IMR-90 (cell line): Measurements from ENCODE around the gene OR51E1. TPM values are rescaled to one million over a fixed set of nuclear protein-coding genes. Genes with fewer than 3 reads are reported as not detected.

Experiments
- ATAC-seq: fragments of 200-7000 bp; cut with Tn5 transposase; 2 replicates; pipeline ENCODE4 v1.9.1; 2020; ENCODE audit warnings: low read depth, mild to moderate bottlenecking, moderate library complexity
- BruUV-seq: library from RNA; stranded (reverse); fragments of 400-500 nt; replicated peaks from 2 replicates; lab custom pipeline; 2021; lab: Mats Ljungman, UMichigan
- CTCF ChIA-PET: fragments of 300-600 bp; formaldehyde crosslinking; extraction: SDS; loops from one replicate; lab custom pipeline; 2021; ENCODE audit warnings: antibody characterized with exemption; lab: Yijun Ruan, JAX
- POLR2A ChIA-PET: fragments of 300-600 bp; sonication (Branson Sonifier 250); formaldehyde crosslinking; loops from one replicate; lab custom pipeline; 2022; ENCODE audit warnings: antibody characterized with exemption; ENCODE audit not compliant: unreplicated experiment; lab: Charles Lee
- DNase-seq: peaks from one replicate; pipeline ENCODE4 v3.0.0; 2013
- H2AFZ ChIP-seq: replicated peaks from 2 replicates; pipeline ENCODE3; 2013; ENCODE audit warnings: low read length, mild to moderate bottlenecking; ENCODE audit not compliant: poor library complexity
- H2AK5ac ChIP-seq: 2 replicates; pipeline ENCODE4 v1.6.1; 2013; ENCODE audit warnings: low read depth, low read length, inconsistent platforms
- H2AK9ac ChIP-seq: replicated peaks from 2 replicates; pipeline ENCODE3; 2013; ENCODE audit warnings: mild to moderate bottlenecking, low read depth, low read length, moderate library complexity; ENCODE audit not compliant: poor library complexity
- H2BK120ac ChIP-seq: 2 replicates; pipeline ENCODE4 v1.6.1; 2013; ENCODE audit warnings: low read depth, low read length, inconsistent platforms
- H2BK15ac ChIP-seq: 3 replicates; pipeline ENCODE4 v1.6.1; 2013; ENCODE audit warnings: low read depth, low read length, inconsistent platforms
- H2BK20ac ChIP-seq: 2 replicates; pipeline ENCODE4 v1.6.1; 2013; ENCODE audit warnings: low read depth, mild to moderate bottlenecking, inconsistent platforms, low read length, moderate library complexity
- H2BK5ac ChIP-seq: 2 replicates; pipeline ENCODE4 v1.6.1; 2013; ENCODE audit warnings: mild to moderate bottlenecking, low read depth, low read length, inconsistent platforms; ENCODE audit not compliant: poor library complexity, severe bottlenecking
- H3K14ac ChIP-seq: replicated peaks from 2 replicates; pipeline ENCODE4 v1.6.1; 2013; ENCODE audit warnings: low read depth, low read length, inconsistent platforms
- H3K18ac ChIP-seq: 2 replicates; pipeline ENCODE4 v1.6.1; 2013; ENCODE audit warnings: low read depth, low read length, control low read depth
- H3K23ac ChIP-seq: 2 replicates; pipeline ENCODE4 v1.6.1; 2013; ENCODE audit warnings: low read depth, low read length, inconsistent platforms
- H3K27ac ChIP-seq: 2 replicates; pipeline ENCODE4 v1.5.1; 2013; ENCODE audit warnings: mild to moderate bottlenecking, control low read depth, low read length; ENCODE audit not compliant: insufficient read depth
- H3K27me3 ChIP-seq: 2 replicates; pipeline ENCODE4 v1.6.1; 2013; ENCODE audit warnings: low read length; ENCODE audit not compliant: control insufficient read depth, insufficient read depth
- H3K36me3 ChIP-seq: 2 replicates; pipeline ENCODE4 v1.6.1; 2013; ENCODE audit warnings: low read length, mixed read lengths; ENCODE audit not compliant: control insufficient read depth, insufficient read depth
- H3K4ac ChIP-seq: 2 replicates; pipeline ENCODE4 v1.6.1; 2013; ENCODE audit warnings: low read depth, low read length, inconsistent platforms
- H3K4me1 ChIP-seq: 2 replicates; pipeline ENCODE4 v1.6.1; 2013; ENCODE audit warnings: low read length, mixed read lengths; ENCODE audit not compliant: control insufficient read depth, insufficient read depth
- H3K4me2 ChIP-seq: 2 replicates; pipeline ENCODE4 v1.6.1; 2013; ENCODE audit warnings: low read depth, mild to moderate bottlenecking, control low read depth, low read length, moderate library complexity
- H3K4me3 ChIP-seq: 2 replicates; pipeline ENCODE4 v1.5.1; 2013; ENCODE audit warnings: low read depth, mild to moderate bottlenecking, control low read depth, low read length, moderate library complexity; ENCODE audit not compliant: insufficient read depth
- H3K56ac ChIP-seq: 2 replicates; pipeline ENCODE4 v1.6.1; 2013; ENCODE audit warnings: low read length, inconsistent platforms; ENCODE audit not compliant: insufficient read depth; ENCODE audit errors: extremely low read depth
- H3K79me1 ChIP-seq, 2 experiments: 2 replicates each; pipeline ENCODE4 v1.6.1; 2013; ENCODE audit warnings: low read length in 2 of 2, inconsistent platforms in 1 of 2, low read depth in 1 of 2
- H3K9ac ChIP-seq: 2 replicates; pipeline ENCODE4 v1.6.1; 2013; ENCODE audit warnings: low read depth, low read length, control low read depth
- H3K9me1 ChIP-seq: 2 replicates; pipeline ENCODE4 v1.6.1; 2013; ENCODE audit warnings: low read length, inconsistent platforms; ENCODE audit not compliant: insufficient read depth
- H3K9me3 ChIP-seq: 2 replicates; pipeline ENCODE4 v1.6.1; 2013; ENCODE audit warnings: low read length; ENCODE audit not compliant: control insufficient read depth, insufficient read depth
- H4K20me1 ChIP-seq: 2 replicates; pipeline ENCODE4 v1.6.1; 2013; ENCODE audit warnings: low read length, inconsistent platforms; ENCODE audit not compliant: insufficient read depth
- H4K5ac ChIP-seq: 2 replicates; pipeline ENCODE4 v1.6.1; 2013; ENCODE audit warnings: mild to moderate bottlenecking, low read depth, low read length, control low read depth
- H4K8ac ChIP-seq, 2 experiments: 2 replicates each; pipeline ENCODE4 v1.6.1; 2013; ENCODE audit warnings: low read depth in 2 of 2, low read length in 2 of 2, control low read depth in 1 of 2, inconsistent platforms in 1 of 2
- H4K91ac ChIP-seq: 2 replicates; pipeline ENCODE4 v1.6.1; 2013; ENCODE audit warnings: low read depth, low read length, inconsistent platforms; ENCODE audit not compliant: insufficient read depth
- BHLHE40 ChIP-seq: fragments of 150-350 bp; IDR thresholded peaks from 2 replicates; pipeline ENCODE4 v1.6.1; 2016; ENCODE audit warnings: mild to moderate bottlenecking, low read depth, low read length
- CEBPB ChIP-seq: IDR thresholded peaks from 2 replicates; pipeline ENCODE4 v1.6.1; 2012; ENCODE audit warnings: low read depth, low read length, improper control_type of control experiment
- CHD1 ChIP-seq: IDR thresholded peaks from 2 replicates; pipeline ENCODE4 v1.6.1; 2012; ENCODE audit warnings: low read depth, low read length, improper control_type of control experiment
- ELK1 ChIP-seq: fragments of 150-350 bp; IDR thresholded peaks from 2 replicates; pipeline ENCODE4 v1.6.1; 2016; ENCODE audit warnings: low read depth, mild to moderate bottlenecking, low read length, moderate library complexity, borderline replicate concordance
- MAFK ChIP-seq: IDR thresholded peaks from 2 replicates; pipeline ENCODE4 v1.6.1; 2012; ENCODE audit warnings: low read depth, low read length, improper control_type of control experiment
- MAZ ChIP-seq: IDR thresholded peaks from 2 replicates; pipeline ENCODE4 v1.6.1; 2012; ENCODE audit warnings: low read depth, mild to moderate bottlenecking, low read length, improper control_type of control experiment, moderate library complexity, borderline replicate concordance
- NFE2L2 ChIP-seq: fragments of 150-350 bp; IDR thresholded peaks from 2 replicates; pipeline ENCODE4 v1.6.1; 2016; ENCODE audit warnings: low read depth, mild to moderate bottlenecking, low read length
- POLR2A ChIP-seq: IDR thresholded peaks from 2 replicates; pipeline ENCODE4 v1.6.1; 2012; ENCODE audit warnings: mild to moderate bottlenecking, low read depth, low read length
- RCOR1 ChIP-seq: IDR thresholded peaks from 2 replicates; pipeline ENCODE4 v1.6.1; 2012; ENCODE audit warnings: mild to moderate bottlenecking, low read length, improper control_type of control experiment; ENCODE audit not compliant: insufficient replicate concordance
- SMC3 ChIP-seq: fragments of 150-350 bp; IDR thresholded peaks from 2 replicates; pipeline ENCODE4 v1.6.1; 2016; ENCODE audit warnings: low read depth, mild to moderate bottlenecking, antibody characterized with exemption, low read length, moderate library complexity
- WGBS, 2 experiments: methylation state at CpG; one replicate each; pipeline versions ENCODE4 v1.1.5 to v1.1.7; 2013; ENCODE audit warnings: missing lambda C conversion rate in 2 of 2; ENCODE audit not compliant: insufficient read length in 1 of 2; ENCODE audit errors: extremely low coverage in 2 of 2; 5-methylcytosine and 5-hydroxymethylcytosine counted together
- dilution Hi-C: fragments of 300-500 bp; cut with HindIII; formaldehyde crosslinking; loops from one replicate; pipeline ENCODE4 v1.14.3; 2018; ENCODE audit warnings: low sequenced_read_pairs; ENCODE audit not compliant: unreplicated experiment
- in situ Hi-C: fragments of 300-500 bp; cut with MboI; formaldehyde crosslinking; loops from 3 replicates; pipeline ENCODE4 v1.14.3; 2019; ENCODE audit warnings: low sequenced_read_pairs, inconsistent platforms, mixed read lengths
- intact Hi-C: fragments of 100-400 bp; cut with micrococcal nuclease; formaldehyde crosslinking; loops from 2 replicates; pipeline ENCODE4 v1.10.0; 2022
- polyA plus RNA-seq, 3 experiments: library from polyadenylated mRNA; depleted of rRNA; stranded (reverse); fragments of >200 nt; gene quantifications; 2 replicates each; pipeline ENCODE4 v1.2.3, GENCODE V29; 2012; ENCODE audit warnings: low replicate concordance in 1 of 3
- total RNA-seq: library from RNA; depleted of rRNA; stranded (reverse); fragments of >200 nt; gene quantifications from 2 replicates; pipeline ENCODE4 v1.2.3, GENCODE V29; 2012

OR51E1 gene
- total and polyA plus RNA-seq, 2 of the 4 experiments (the other 2 are of a cell fraction) = 0.02 TPM; not detected in 1

DNA sequence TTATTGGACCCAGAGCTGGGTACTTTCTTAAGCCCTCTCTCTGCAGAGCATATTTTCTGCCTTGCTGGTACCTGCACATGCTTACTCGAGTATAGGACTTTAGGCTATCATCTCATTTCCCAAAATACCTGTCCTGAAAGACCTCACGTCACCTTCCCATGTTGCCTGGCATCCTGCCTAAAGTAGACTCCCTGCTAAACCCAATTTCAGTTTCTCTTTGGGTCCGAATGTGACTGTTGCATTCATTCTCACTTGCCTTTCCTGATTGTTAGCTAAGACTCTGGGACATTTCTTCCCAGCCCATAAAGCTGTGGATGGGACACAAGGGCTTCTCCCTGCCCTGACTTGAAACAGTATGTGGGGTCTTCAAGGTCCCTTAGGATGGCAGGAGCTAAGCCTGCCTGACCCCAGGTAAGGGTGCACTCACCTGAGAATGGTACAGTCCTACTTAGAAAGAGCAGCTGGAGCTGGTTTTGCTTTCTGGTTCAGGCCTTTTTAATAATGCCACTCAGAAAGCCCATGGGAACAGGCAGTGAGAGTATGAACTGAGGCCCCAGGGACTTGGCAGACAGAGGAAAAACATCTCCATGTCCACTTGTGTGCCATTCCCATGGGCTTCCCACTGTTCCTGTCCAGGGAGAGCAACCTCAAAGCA, 41.0 kb downstream of the OR51E1 start:
- Histone ChIP-seq H3K79me1 (no peaks in the 10 kb centered on the region), H2BK5ac (no peak overlapping the region), H3K4me2 (no peak overlapping the region), H2BK120ac (peak overlapping the region; percentile 68), H3K9me3 (no peaks in the 10 kb centered on the region), H3K18ac (peak overlapping the region; percentile 51; the same call in 1 of the 2 replicates), H4K5ac (no peak overlapping the region; the same call in 1 of the 2 replicates), H2BK20ac (peak overlapping the region; percentile 67; the same call in 1 of the 2 replicates), H2AK9ac (peak overlapping the region; percentile 18), H3K23ac (peak overlapping the region; percentile 26; the same call in 1 of the 2 replicates), H2AFZ (peak overlapping the region; percentile 8), H3K27me3 (no peaks in the 10 kb centered on the region), H3K9me1 (peaks cover 7% of the 10 kb centered on the region; the same call in 1 of the 2 replicates), H3K56ac (no peak overlapping the region), H3K14ac (peak overlapping the region; percentile 63; the same call in 1 of the 2 replicates), H3K4me3 (no peak overlapping the region), H3K4me1 (peaks cover 9% of the 10 kb centered on the region), H3K27ac (no peak overlapping the region), H3K4ac (peak overlapping the region; percentile 63), H2BK15ac (peak overlapping the region; percentile 82; the same call in 2 of the 3 replicates), H3K36me3 (no peaks in the 10 kb centered on the region), H2AK5ac (peak overlapping the region; percentile 62), H4K8ac (0 out of 4 replicates have a peak overlapping the region, but pooled peaks of 1 of the 2 experiments have one; percentile 39), H3K9ac (no peak overlapping the region), H4K91ac (peak overlapping the region; percentile 36), H4K20me1 (no peaks in the 10 kb centered on the region)
- WGBS, 2 experiments = no CpG with 5 or more reads among the region's 3 CpGs
- BruUV-seq = no TSS peak
- ChIA-PET CTCF (no interaction called here), POLR2A (no interaction called here)
- TF ChIP-seq ELK1 (no peak), RCOR1 (no peak), SMC3 (no peak), MAFK (no peak), BHLHE40 (no peak), CEBPB (no peak), CHD1 (no peak), MAZ (no peak), POLR2A (no peak), NFE2L2 (no peak)
- in situ Hi-C loops = no loop called here
- ATAC-seq = no peak
- intact Hi-C loops = no loop called here
- dilution Hi-C loops = no loop called here
- DNase-seq = no peak
